ENCODE data around the gene TBC1D22B.

Gene TBC1D22B

GRCh38 chr6:37222992-37223391 lies 34.6 kb upstream of the TBC1D22B start:
- no peaks in the 10 kb centered on the region for H3K36me3 ChIP-seq
- H3K4me1 ChIP-seq (ENCODE audit: control insufficient read depth in 1 of 2, insufficient read depth in 1 of 2, low read depth in 1 of 2, low read length in 1 of 2) = peaks cover 37 to 46% of the 10 kb centered on the region in 2 experiments
- H3K27ac ChIP-seq = no peak overlapping the region
- H3K9me3 ChIP-seq = no peaks in the 10 kb centered on the region
- TF ChIP-seq CTCF (IDR thresholded peaks at IDR 0.05) = no peak
- H3K4me3 ChIP-seq (ENCODE audit: low read depth in 1 of 2, low read length in 1 of 2) = peak overlapping the region; percentile 69 to 83
- H3K27me3 ChIP-seq = no peaks in the 10 kb centered on the region

GRCh38 chr6:37225350-37226169 lies 32.0 kb upstream of the TBC1D22B start:
- H3K36me3 ChIP-seq = no peaks in the 10 kb centered on the region
- no peaks in the 10 kb centered on the region for H3K9me3 ChIP-seq
- no peak overlapping the region for H3K4me3 ChIP-seq (ENCODE audit: low read depth in 1 of 2, low read length in 1 of 2)
- H3K27ac ChIP-seq = no peak overlapping the region
- no peak for TF ChIP-seq CTCF (IDR thresholded peaks at IDR 0.05)
- no peaks in the 10 kb centered on the region for H3K27me3 ChIP-seq
- peaks cover 13 to 25% of the 10 kb centered on the region in 2 experiments for H3K4me1 ChIP-seq (ENCODE audit: control insufficient read depth in 1 of 2, insufficient read depth in 1 of 2, low read depth in 1 of 2, low read length in 1 of 2)

GRCh38 chr6:37230104-37230503 lies 27.5 kb upstream of the TBC1D22B start:
- H3K27me3 ChIP-seq = no peaks in the 10 kb centered on the region
- no peaks in the 10 kb centered on the region for H3K36me3 ChIP-seq

GRCh38 chr6:37232430-37233017 lies 25.0 kb upstream of the TBC1D22B start:
- TF ChIP-seq CTCF (IDR thresholded peaks at IDR 0.05) = no peak
- Histone ChIP-seq H3K27me3 (no peaks in the 10 kb centered on the region), H3K4me3 (ENCODE audit: low read depth in 1 of 2, low read length in 1 of 2) (no peak overlapping the region), H3K4me1 (ENCODE audit: control insufficient read depth in 1 of 2, insufficient read depth in 1 of 2, low read depth in 1 of 2, low read length in 1 of 2) (peaks cover 0 to 5% of the 10 kb centered on the region in 2 experiments), H3K36me3 (no peaks in the 10 kb centered on the region), H3K9me3 (no peaks in the 10 kb centered on the region), H3K27ac (no peak overlapping the region)

More at GRCh38 chr6:37230104-37230503, 27.5 kb upstream of the TBC1D22B start:
- Histone ChIP-seq H3K4me3 (ENCODE audit: low read depth in 1 of 2, low read length in 1 of 2) (no peak overlapping the region), H3K9me3 (no peaks in the 10 kb centered on the region), H3K27ac (no peak overlapping the region), H3K4me1 (ENCODE audit: control insufficient read depth in 1 of 2, insufficient read depth in 1 of 2, low read depth in 1 of 2, low read length in 1 of 2) (peaks cover 0 to 5% of the 10 kb centered on the region in 2 experiments)
- no peak for TF ChIP-seq CTCF (IDR thresholded peaks at IDR 0.05)

- no peak for TF ChIP-seq CTCF (IDR thresholded peaks at IDR 0.05)
Observed at GRCh38 chr6:37233541-37233940, 24.0 kb upstream of the TBC1D22B start.

More at GRCh38 chr6:37233541-37233940, 24.0 kb upstream of the TBC1D22B start:
- H3K9me3 ChIP-seq = no peaks in the 10 kb centered on the region
- no peaks in the 10 kb centered on the region for H3K27me3 ChIP-seq
- H3K4me3 ChIP-seq (ENCODE audit: low read depth in 1 of 2, low read length in 1 of 2) = no peak overlapping the region
- H3K4me1 ChIP-seq (ENCODE audit: control insufficient read depth in 1 of 2, insufficient read depth in 1 of 2, low read depth in 1 of 2, low read length in 1 of 2) = peaks cover 0 to 5% of the 10 kb centered on the region in 2 experiments
- H3K27ac ChIP-seq = no peak overlapping the region
- no peaks in the 10 kb centered on the region for H3K36me3 ChIP-seq

All from neutrophil (primary cell).